ENCODE measurements around the gene CTSO.
"Not testable (repeated sequence)": the region's sequence is repeated elsewhere in the genome, so short reads cannot be mapped to it uniquely, and the experiment has no call there.

The CTSO gene

DNA sequence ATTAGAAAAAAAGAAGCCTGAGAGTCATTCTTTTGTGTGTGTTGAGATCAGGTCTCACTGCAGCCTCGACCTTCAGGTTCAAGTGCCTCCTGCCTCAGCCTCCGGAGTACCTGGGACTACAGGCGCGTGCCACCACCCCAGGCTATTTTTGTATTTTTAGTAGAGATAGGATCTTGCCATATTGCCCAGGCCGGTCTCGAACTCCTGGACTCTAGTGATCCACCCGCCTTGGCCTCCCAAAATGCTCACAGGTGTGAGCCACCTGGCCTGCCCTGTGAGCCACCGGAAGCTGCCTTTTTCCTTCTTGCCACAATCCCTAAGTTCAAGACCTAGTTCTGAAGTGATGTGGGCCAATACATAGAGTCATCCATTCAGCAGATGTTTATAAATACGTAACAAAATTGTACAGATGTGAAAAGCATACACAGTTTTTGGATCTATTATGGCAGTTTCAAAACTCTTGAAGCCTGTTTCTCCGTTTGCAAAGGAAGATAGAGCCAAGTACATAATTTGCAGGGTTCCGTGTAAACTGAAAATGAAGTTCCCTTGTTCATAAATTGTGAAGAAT is 536 bp upstream of the CTSO start:
- DNase-seq, result no peak

DNA sequence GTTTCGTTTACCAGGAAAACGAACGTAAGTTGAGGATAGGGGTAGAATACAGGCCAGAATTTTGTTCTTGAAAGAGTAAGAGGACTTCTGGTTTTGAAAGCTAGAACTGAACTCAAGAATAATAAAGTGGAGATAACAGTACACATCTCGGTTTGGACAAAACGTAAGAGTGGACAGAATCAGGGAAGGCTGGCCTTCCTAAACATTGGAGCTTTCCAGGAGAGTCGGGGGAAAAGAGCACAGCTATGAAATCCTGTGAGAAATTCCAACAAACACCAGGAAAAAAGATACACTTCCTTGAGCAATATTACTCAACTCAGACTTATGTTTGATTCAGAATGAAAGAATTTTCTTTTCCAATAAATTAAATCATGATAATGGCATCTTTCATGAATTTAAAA is 1.2 kb downstream of the CTSO start:
- DNase-seq, result no peak

DNA sequence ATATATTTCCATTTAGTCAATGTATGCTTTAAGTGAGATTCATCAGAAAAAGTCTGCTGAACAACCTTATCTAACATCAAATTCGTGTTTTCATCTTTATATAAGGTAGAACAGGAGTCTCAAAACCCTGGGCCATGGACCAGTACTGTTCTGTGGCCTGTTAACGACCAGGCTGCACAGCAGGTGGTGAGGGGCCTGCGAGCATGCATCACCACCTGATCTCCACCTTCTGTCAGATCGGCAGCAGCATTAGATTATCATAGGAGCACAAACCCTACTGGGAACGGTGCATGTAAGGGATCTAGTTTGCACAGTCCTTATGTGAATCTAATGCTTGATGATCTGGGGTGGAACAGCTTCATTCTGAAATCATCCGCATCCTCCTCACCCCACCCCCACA is 3.2 kb downstream of the CTSO start:
- DNase-seq, result no peak

DNA sequence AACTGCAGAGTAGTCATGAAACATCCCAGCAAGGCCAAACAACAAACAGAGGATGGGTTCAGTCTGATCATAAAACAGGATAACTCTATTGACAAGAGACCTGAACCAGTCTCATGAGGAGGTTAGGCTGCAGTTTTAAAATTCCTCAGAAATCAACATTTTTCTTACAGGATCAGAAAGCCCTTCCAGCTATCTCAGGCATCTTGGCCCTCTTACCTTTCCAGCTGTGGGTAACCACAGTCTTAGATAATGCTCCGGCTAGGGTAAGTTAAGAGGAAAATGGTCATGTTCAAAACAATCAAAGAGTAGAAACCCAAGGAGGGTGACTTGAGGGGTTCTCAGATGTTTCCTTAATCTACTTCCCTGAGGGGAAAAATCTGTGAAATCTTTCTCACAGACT is 5.1 kb downstream of the CTSO start:
- no peak for DNase-seq

DNA sequence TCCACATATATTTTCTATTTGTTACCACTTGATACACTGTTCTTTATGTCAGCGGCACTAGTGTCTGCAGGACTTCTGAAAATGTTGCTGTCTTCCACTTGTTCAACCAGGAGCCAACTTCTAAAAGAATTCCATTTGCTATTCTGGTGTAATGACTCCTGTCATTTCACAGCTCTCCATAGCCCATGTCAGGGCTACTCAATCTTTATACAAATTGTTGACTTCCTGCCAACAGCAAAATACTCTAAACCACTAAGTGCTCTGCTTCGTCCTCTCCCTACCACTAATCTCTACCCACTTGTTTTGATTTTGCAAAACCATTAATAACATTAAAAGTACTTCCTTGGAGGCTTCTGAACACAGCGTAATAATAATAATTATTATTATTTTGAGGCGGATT is 7.2 kb downstream of the CTSO start:
- DNase-seq, result no peak

DNA sequence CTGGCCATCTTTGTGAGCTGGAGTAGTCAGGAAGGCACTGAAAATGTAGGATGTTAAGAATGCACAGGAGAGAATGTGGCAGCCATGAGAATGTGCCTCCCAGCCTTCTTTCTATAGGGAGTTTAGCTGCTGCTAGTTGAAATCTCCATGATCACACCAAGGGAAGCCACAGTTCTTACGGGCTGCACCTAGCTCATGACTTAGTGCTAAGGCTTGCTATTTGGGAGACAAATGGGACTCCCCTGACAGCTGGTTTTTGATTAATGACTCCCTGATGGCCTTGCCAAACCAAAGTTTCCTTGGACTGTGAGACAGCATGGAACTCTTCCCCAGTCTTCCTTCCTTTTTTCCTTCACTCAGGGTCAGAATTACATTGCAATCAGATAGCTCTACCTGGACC is 9.2 kb downstream of the CTSO start:
- no peak for DNase-seq

DNA sequence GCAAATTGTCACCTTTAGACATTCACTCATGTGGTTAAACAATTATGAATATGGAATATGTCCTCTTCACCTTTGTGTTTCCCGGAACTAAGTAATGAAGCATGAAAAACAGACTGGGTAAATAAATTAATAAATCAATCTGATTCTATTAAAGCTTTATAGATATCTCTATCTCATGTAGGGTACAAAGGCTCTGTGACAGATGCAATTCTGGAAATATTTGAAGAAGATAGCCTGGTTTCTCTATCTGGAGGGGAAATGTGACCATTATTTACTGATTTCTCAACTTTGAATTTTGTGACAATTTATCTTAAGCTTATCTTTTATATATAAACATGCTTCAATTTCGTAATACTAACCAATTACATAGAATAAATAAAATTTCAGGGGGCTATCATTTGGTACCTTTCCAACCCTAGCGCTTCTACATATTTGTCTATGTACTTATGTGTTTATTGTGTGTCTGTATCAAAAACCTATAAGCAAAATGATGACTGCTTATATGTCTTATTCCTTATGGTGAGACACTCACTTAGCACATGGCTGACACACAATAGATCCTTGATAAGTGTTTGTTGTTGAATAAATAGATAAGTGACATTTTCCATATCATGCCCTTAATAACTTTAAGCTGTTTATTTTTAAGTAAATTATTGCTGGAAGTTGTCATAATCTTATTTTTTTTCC is 9.9 kb downstream of the CTSO start:
- no peak for DNase-seq

DNA sequence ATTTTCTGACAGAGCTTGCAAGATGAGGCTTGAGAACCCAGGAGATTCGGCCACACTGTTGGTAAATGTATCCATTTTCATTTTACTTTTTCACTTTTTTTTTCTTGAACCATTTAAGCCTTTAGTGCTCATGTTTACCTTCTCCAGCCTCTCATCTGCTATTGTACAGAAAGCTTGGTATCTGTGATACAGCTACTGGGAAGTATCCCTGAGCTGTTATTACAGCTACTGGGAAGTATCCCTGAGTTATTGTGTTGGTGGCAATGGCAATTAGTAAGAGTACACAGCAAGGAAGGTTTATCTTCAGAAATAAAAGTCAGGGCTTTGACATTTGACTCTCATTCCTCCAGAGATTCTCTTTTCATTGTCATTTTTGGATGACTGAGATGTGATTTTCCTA is 11.8 kb downstream of the CTSO start:
- DNase-seq, result no peak

DNA sequence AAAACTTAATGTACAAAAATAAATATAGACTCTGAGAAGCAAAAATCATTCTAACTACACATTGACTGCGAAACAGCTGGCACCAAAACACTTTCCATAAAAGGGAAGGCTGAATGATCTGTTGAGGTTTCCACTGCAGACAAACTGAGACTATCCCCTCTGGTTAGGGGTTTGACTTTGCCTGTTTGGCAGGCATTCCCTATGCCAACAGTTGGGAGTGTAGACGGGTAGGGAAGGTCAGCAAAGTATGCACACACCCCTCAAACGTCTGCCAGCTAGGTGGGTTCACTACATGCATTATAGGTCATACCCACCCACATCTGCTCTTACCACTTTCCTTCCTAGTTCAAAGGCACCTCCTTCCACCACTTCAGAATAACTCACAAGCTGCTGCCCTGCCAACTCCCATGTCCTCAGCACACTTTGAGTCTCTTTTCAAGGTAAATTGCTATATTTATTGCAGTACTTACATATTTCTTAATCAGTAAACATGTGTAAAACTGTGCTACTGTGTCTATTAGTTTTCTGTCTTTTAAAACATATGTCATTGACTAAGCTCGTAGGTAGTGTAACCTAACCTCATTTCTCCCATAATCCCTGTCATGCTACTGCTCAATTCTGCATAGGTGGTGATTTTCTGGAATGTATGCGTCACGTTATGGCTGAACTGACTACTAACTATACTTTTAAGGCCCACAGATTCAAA is 12.4 kb downstream of the CTSO start:
- DNase-seq, result no peak

DNA sequence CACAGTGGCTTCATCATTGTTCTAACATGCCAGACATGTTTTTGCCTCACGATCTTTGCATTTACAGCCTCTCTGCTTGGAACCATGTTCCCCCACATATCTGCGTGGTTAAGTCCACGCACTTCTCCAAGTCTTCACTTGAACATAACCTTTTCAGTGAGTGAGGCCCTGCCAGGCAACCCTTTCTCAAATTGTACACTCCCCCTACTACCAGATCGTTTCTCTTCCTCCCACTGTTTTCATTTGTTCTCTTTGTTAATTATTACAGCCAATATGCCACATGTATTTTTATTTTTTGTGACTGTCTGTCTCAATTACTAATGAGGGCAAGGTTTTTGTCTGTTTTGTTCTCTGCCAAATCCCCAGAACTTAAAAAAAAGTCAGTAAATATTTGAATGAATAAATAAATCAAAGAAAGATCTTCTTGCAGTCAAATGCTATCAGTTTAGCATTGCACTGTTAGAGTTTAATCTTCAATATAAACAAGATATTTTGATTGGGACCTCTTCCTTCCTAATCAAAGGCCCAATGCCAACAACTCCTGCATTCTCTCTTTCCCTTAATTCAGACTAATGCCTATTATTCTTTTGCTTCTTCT is 18.2 kb downstream of the CTSO start:
- DNase-seq, result no peak

DNA sequence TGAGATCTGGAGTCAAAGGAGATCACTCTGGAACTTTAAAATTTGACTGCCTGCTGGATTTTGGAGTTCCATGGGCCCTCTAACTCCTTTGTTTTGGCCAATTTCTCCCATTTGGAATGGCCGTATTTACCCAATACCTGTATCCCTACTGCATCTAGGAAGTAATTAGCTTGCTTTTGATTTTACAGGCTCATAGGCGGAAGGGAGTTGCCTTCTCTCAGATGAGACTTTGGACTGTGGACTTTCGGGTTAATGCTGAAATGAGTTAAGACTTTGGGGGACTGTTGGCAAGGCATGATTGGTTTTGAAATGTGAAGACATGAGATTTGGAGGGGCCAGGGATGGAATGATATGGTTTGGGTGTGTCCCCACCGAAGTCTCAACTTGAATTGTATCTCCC is 19.0 kb downstream of the CTSO start:
- not testable (repeated sequence) for DNase-seq

DNA sequence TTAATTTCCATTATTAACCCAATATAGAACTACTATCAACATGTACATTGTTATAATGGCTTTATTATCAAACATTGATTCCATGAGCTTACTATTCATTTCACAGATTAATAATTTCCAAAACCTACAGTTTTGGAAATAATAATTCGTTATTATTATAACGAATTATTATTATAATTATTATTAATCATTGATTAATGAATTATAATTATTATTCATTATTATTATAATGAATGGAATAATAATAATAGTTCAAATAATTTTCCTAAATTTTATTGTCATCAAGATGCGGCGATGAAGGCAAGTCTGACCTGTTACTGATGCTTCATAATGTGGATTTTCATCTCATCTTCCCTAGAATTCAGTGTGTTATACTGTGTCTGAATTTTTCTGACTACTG is 22.0 kb downstream of the CTSO start:
- no peak for DNase-seq

DNA sequence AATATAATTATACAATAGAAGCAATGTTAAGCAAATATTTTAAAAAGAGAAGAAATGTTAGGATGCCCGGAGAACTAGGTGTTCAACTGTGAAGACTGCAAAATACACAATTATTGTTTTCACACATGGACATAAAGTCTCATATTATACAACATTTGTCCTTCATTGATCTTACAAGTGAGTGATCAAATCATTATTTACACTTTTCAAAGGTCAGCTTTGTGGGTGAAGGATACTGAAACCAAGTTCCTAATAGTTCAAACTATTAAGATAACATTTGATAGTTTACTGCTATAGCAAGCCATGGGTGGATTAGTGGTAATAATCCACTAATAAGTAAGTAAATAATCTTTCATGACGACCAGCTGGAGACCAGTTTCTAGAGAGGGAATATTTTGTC is 23.3 kb downstream of the CTSO start:
- DNase-seq, result no peak

DNA sequence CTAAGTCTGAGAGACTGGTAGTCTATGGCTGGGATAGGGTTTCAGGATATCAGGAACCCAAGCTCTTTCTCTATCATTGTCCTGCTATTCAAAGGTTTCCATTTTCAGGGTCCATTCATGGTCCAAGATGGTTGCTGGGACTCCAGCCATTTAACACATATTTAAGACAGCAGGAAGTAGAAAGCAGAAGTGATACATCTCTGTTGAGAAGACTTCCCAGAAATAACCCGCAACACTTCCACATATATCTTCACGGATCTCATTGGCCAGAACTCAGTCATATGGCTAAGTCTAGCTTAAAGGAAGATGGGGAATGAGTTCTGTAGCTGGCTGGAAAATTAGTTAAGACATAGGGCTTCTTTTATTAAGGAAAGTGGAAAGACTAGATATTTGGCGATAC is 23.8 kb downstream of the CTSO start:
- no peak for DNase-seq

DNA sequence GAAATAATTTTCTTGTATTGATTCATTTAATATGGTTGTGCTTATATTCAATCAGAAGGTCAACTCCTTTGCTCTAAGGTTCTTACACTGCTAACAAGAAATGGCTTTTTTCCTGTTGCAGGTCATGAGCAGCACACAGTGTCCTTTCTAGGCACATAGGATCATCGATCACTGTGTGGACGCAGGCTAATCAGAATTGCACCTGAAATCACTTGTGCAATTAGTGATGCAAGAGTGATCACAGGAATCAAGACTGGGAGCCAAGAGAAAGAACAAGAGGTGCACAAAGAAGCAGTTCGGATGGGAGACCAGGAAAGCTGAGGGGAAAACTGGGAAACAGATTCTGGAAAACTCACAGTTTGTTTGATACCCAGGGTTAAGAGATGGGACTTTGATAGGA is 29.0 kb downstream of the CTSO start:
- no peak for DNase-seq

DNA sequence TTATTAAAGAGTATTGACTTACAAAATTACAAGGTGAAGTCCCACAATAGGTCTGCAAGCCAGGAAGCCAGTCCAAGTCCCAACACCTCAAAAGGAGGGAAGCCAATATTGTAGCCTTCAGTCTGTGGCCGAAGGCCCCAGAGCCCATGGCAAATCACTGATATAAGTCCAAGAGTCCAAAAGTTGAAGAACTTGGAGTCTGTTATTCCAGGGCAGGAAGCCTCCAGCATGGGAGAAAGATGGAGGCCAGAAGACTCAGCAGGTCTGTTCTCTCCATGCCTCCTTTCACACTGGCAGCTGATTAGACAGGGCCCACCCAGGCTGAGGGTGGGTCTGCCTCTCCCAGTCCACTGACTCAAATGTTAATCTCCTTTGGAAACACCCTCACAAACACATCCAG is 32.1 kb downstream of the CTSO start:
- no peak for DNase-seq

DNA sequence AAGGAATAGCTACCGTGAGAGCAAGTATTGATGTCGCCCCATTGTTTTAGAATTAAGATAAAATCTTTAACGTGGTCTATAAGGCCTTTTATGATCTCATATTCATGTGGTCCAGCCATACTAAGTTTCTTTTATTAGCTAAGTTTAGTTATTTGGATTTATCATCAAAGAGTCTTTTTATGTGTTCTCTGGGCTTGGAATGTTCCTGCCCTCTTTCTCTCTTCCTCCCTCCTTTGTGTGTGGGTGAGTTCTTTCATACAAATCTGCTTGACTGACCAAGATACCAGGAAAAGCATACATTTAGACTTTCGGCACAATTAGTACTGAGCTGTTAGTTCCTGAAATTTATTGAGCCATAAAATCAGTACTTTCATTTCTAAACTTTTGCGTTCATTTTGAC is 38.9 kb downstream of the CTSO start:
- no peak for DNase-seq

DNA sequence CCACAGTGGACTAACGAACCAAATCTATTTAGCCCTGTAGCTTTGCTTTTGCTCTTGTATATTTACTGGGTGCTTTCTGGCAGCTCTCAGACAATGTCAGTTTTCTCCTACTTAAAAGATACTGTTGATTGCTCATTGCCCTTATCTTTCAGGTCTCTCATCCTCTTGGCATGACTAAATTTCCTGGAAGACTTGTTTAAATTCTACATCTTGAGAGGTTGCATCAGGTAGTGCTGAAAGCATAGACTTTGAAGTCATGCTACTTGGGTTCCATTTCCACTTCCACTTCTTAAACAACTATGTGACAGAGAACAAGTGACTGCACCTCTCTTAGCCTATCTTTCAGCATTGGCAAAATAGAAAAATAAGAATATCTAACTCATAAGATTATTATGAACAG is 41.8 kb downstream of the CTSO start:
- DNase-seq, result no peak

DNA sequence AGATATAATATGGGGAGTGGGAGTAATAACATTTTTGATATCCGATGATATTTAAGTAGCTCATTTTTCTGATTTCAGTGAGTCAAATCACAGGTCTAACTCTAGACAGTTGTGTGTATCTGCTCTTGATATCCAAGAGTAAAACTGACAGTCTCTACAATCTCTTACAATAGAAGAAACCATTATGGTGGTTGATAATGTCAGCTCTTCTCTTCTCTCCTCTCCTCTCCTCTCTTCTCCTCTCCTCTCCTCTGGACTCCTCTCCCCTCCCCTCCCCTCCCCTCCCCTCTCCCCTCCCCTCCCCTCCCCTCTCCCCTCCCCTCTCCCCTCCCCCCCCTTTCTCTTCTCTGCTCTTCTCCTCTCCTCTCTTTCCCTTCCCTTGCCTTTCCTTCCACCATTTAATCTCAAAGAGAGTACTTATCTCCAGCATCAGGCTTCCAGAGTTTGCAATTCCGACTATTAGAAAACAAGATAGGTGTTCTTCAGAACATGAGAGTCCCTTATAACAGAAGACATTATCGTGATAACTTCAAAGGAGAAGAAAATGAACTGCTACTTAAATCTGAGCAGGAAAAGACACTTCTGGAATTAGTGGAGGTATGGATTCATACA is 43.9 kb downstream of the CTSO start:
- DNase-seq, result no peak

DNA sequence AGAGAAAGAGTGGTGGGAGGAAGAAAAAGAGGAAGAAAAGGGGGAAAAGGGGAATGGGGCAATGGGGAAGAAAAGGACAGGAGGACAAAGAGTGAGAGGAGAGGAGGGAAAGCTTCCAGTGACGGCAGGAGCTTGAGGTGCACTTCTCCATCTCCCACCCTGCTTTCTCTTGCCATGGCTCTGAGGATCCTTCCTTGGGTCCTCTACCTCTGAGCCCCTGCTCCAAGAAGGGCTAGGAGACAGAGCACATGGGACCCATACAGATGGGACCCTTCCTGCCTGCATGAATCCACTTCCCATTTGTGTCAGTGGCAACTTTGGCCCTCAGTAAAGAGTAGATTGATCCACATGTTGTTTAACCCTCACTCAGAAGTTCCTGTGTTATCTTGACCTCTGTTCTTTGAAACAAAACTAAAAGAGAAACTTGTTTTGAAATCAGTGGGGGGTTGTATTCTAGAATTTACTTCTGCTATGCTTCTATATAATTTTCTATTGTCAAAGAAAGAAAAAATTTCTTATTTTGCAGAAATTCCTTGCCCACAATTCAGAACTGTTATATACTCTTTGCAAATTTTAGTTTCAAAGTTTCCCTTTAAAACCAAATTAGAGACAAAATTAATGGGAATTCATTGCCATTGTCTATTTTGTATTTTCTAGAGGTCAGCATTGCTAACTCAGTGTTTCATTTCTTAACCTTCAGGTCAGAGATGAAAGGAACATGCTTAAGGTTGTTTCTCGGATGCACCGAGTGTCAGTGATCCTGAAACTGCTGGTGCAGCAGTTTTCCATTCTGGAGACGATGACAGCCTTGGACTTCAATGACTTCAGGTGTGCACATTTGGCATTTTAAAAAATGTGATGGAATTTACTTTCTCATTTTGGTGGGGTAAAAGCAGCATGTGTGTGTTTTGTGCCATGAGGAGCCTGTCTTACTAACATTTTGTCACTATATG is 45.2 kb downstream of the CTSO start:
- no peak for DNase-seq

DNA sequence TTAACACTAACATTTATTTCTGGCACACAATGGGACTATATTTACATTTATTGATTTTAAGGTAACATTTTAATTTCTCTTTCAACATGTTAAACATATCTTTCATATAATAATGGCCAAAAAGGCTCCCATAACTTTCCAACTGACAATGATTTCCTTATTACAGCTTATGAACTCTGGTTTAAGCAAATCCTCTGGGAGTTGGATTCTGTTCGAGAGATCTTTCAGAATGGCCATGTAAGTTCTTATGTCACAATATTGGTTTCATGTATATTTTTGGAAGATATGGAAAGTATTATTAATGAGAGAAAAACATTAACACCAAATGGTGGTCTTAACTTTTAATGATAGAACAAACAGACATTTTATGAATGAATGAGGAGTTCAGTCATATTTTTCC is 46.1 kb downstream of the CTSO start:
- no peak for DNase-seq

DNA sequence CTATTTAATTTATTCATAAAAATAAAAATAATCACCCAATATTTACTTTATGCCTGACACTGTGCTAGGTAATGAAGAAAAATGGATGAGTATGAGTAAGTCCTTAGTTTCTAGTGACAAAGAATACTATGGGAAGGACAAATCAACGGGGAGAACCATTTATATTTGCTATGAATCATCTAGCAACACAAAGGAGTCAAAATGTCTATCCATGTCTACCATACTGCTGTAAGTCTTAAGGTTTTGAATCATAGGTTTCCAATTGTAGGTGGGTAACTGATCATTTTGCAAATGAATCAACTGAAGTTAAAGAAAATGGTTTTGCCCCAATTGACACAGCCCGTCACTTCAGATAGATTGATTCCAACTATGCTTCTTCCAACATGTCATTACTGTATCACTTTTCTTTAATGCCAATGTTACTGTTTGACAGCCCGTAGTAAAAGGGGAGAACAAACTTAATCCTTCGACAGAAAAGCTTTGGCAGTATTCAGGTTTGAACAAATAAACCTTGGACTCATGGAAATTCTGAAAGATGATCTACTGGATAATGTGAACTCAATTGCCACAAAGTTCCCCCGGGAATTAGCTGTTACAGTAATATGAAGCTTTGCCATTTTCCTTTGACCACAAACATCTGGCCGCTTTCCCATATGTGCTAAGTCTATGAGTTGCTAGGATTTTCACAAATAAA is 47.0 kb downstream of the CTSO start:
- DNase-seq, result no peak

Data from activated CD4-positive, alpha-beta T cell treated with anti-CD3 and anti-CD28 coated beads, Interleukin-2, amount 50 U/mL, for 1 hour (primary cell).